ENCODE data around the gene ONECUT1. TPM values are rescaled to one million over a fixed set of nuclear protein-coding genes. Genes with fewer than 3 reads are reported as not detected.
A peak's percentile ranks its signal among the peaks of the same experiment; 100 is the strongest.

Gene ONECUT1
- total RNA-seq, 1 donor, result not detected

GRCh38 chr15:52789601-52790168, 451 bp downstream of the ONECUT1 start:
- peak overlapping the region; percentile 57 for H3K4me3 ChIP-seq (ENCODE audit: low read depth, low read length)
- peak; percentile 13 for DNase-seq (ENCODE audit: low read depth)
- no peak for TF ChIP-seq CTCF (IDR thresholded peaks at IDR 0.05; ENCODE audit: insufficient read depth, low read length)

- no peak for DNase-seq (ENCODE audit: low read depth)
- no peak overlapping the region for H3K4me3 ChIP-seq (ENCODE audit: low read depth, low read length)
- TF ChIP-seq CTCF (IDR thresholded peaks at IDR 0.05; ENCODE audit: insufficient read depth, low read length), result no peak
These were observed 1.0 kb downstream of the ONECUT1 start for GRCh38 chr15:52789008-52789600.

GRCh38 chr15:52788099-52788986, 1.8 kb downstream of the ONECUT1 start:
- DNase-seq (ENCODE audit: low read depth), result no peak
- H3K4me3 ChIP-seq (ENCODE audit: low read depth, low read length), result no peak overlapping the region
- no peak for TF ChIP-seq CTCF (IDR thresholded peaks at IDR 0.05; ENCODE audit: insufficient read depth, low read length)

- no peak overlapping the region for H3K4me3 ChIP-seq (ENCODE audit: low read depth, low read length)
- TF ChIP-seq CTCF (IDR thresholded peaks at IDR 0.05; ENCODE audit: insufficient read depth, low read length), result no peak
- DNase-seq (ENCODE audit: low read depth), result no peak
These were observed 2.5 kb downstream of the ONECUT1 start for GRCh38 chr15:52787549-52788098.

- DNase-seq (ENCODE audit: low read depth), result no peak
These were observed 3.0 kb downstream of the ONECUT1 start for GRCh38 chr15:52787123-52787503.

More at GRCh38 chr15:52787123-52787503, 3.0 kb downstream of the ONECUT1 start:
- no peak overlapping the region for H3K4me3 ChIP-seq (ENCODE audit: low read depth, low read length)
- TF ChIP-seq CTCF (IDR thresholded peaks at IDR 0.05; ENCODE audit: insufficient read depth, low read length), result no peak
